SK-N-SH (cell line): ENCODE data around the gene RPS19. TPM values are rescaled to one million over a fixed set of nuclear protein-coding genes. Genes with fewer than 3 reads are reported as not detected.

Experiments
- CTCF ChIA-PET: fragments of 300-600, 350-600 bp; formaldehyde crosslinking; extraction: SDS; loops from one replicate; lab custom pipeline; 2021; lab: Yijun Ruan, JAX
- POLR2A ChIA-PET: fragments of 350-600 bp; sonication (Branson Sonifier 250); formaldehyde crosslinking; extraction: SDS; loops from one replicate; lab custom pipeline; 2020; ENCODE audit warnings: antibody characterized with exemption, inconsistent platforms; lab: Yijun Ruan, JAX
- DNase-seq: peaks from one replicate; pipeline ENCODE4 v3.0.0; 2012
- H2AFZ ChIP-seq: fragments of 200-600 bp; sonication (generic); 2 replicates; pipeline ENCODE4 v1.8.1; 2016; ENCODE audit warnings: antibody characterized with exemption, mild to moderate bottlenecking, low read depth
- H3F3A ChIP-seq: fragments of 200-600 bp; sonication (generic); replicated peaks from 2 replicates; pipeline ENCODE3; 2016; ENCODE audit warnings: antibody characterized with exemption, mild to moderate bottlenecking; ENCODE audit not compliant: insufficient read depth
- H3K27ac ChIP-seq, 2 experiments: fragments of 200-500 bp in 1 of 2; fragments of 200-600 bp in 1 of 2; sonication (Bioruptor generic) in 1 of 2; sonication (generic), shearing (Covaris generic) in 1 of 2; 2 replicates each; pipeline versions ENCODE4 v1.5.1 to v1.6.1; 2014 to 2016; ENCODE audit warnings: low read depth in 2 of 2, inconsistent platforms in 1 of 2, low read length in 1 of 2, mild to moderate bottlenecking in 1 of 2, mixed read lengths in 1 of 2
- H3K27me3 ChIP-seq: fragments of 200-600 bp; sonication (generic), shearing (Covaris generic); 2 replicates; pipeline ENCODE4 v1.6.1; 2016; ENCODE audit warnings: mixed run types; ENCODE audit not compliant: insufficient read depth
- H3K36me3 ChIP-seq, 2 experiments: fragments of 200-500 bp in 1 of 2; fragments of 200-600 bp in 1 of 2; sonication (Bioruptor generic) in 1 of 2; sonication (generic) in 1 of 2; replicated peaks in 1 of 2; 2 replicates each; pipeline versions ENCODE3 to v1.5.1; 2014 to 2016; ENCODE audit warnings: low read length in 1 of 2, mild to moderate bottlenecking in 1 of 2; ENCODE audit not compliant: insufficient read depth in 2 of 2, control insufficient read depth in 1 of 2
- H3K4me1 ChIP-seq, 2 experiments: fragments of 200-500 bp in 1 of 2; fragments of 200-600 bp in 1 of 2; sonication (Bioruptor generic) in 1 of 2; sonication (generic), shearing (Covaris generic) in 1 of 2; 2 replicates each; pipeline versions ENCODE4 v1.5.1 to v1.6.1; 2014 to 2016; ENCODE audit warnings: low read depth in 1 of 2, low read length in 1 of 2, mixed run types in 1 of 2; ENCODE audit not compliant: insufficient read depth in 2 of 2, control insufficient read depth in 1 of 2
- H3K4me2 ChIP-seq: fragments of 200-600 bp; sonication (generic), shearing (Covaris generic); 2 replicates; pipeline ENCODE4 v1.6.1; 2017; ENCODE audit warnings: mixed run types
- H3K4me3 ChIP-seq, 2 experiments: fragments of 200-500 bp in 1 of 2; fragments of 200-600 bp in 1 of 2; sonication (Bioruptor generic) in 1 of 2; sonication (generic), shearing (Covaris generic) in 1 of 2; 2 replicates each; pipeline versions ENCODE4 v1.5.1 to v1.8.1; 2014 to 2016; ENCODE audit warnings: low read depth in 2 of 2, inconsistent platforms in 1 of 2, low read length in 1 of 2, mild to moderate bottlenecking in 1 of 2, mixed read lengths in 1 of 2, moderate library complexity in 1 of 2
- H3K79me2 ChIP-seq: fragments of 200-600 bp; sonication (generic); 2 replicates; pipeline ENCODE4 v1.8.1; 2017; ENCODE audit warnings: mild to moderate bottlenecking; ENCODE audit not compliant: insufficient read depth
- H3K9ac ChIP-seq: fragments of 200-600 bp; sonication (generic); 2 replicates; pipeline ENCODE4 v1.6.1; 2017; ENCODE audit warnings: mixed run types
- H3K9me2 ChIP-seq: fragments of 200-600 bp; sonication (generic); 2 replicates; pipeline ENCODE4 v1.6.1; 2017; ENCODE audit warnings: mixed run types
- H3K9me3 ChIP-seq: fragments of 200-600 bp; sonication (generic); 2 replicates; pipeline ENCODE4 v1.6.1; 2017; ENCODE audit warnings: mixed run types, mild to moderate bottlenecking, moderate library complexity
- H4K20me1 ChIP-seq: fragments of 200-600 bp; sonication (generic); 2 replicates; pipeline ENCODE4 v1.6.1; 2017; ENCODE audit warnings: mild to moderate bottlenecking, mixed run types; ENCODE audit not compliant: insufficient read depth
- CHD2 ChIP-seq: fragments of 150-350 bp; IDR thresholded peaks from 2 replicates; pipeline ENCODE4 v1.6.1; 2018; ENCODE audit warnings: low read length; ENCODE audit not compliant: partially characterized antibody
- EZH2phosphoT487 ChIP-seq: fragments of 200-600 bp; sonication (generic); IDR thresholded peaks from 2 replicates; pipeline ENCODE4 v1.6.1; 2017; ENCODE audit warnings: low read depth, mixed run types, mild to moderate bottlenecking, antibody characterized with exemption, moderate library complexity, borderline replicate concordance
- FOSL2 ChIP-seq: IDR thresholded peaks from 2 replicates; pipeline ENCODE4 v1.4.0; 2012; ENCODE audit warnings: low read depth, mild to moderate bottlenecking, moderate library complexity, borderline replicate concordance
- FOXJ3 ChIP-seq: sonication (generic); formaldehyde crosslinking; IDR thresholded peaks from 2 replicates; pipeline ENCODE4 v1.5.1; 2020; ENCODE audit warnings: mild to moderate bottlenecking, missing genetic modification reagents
- FOXM1 ChIP-seq: IDR thresholded peaks from 2 replicates; pipeline ENCODE4 v1.4.0; 2012; ENCODE audit warnings: low read depth, mild to moderate bottlenecking
- GABPA ChIP-seq: IDR thresholded peaks from 2 replicates; pipeline ENCODE4 v1.4.0; 2012; ENCODE audit warnings: low read depth, mild to moderate bottlenecking
- MEF2A ChIP-seq: IDR thresholded peaks from 2 replicates; pipeline ENCODE4 v1.4.0; 2012; ENCODE audit warnings: low read depth, borderline replicate concordance
- NRF1 ChIP-seq: IDR thresholded peaks from 2 replicates; pipeline ENCODE4 v1.6.1; 2012; ENCODE audit warnings: low read depth, mild to moderate bottlenecking, low read length
- RFX5 ChIP-seq: IDR thresholded peaks from 2 replicates; pipeline ENCODE4 v1.6.1; 2012; ENCODE audit warnings: mild to moderate bottlenecking, improper control_type of control experiment, low read length
- RXRA ChIP-seq: IDR thresholded peaks from 2 replicates; pipeline ENCODE4 v1.4.0; 2012; ENCODE audit warnings: low read depth, mild to moderate bottlenecking, borderline replicate concordance
- TCF12 ChIP-seq: IDR thresholded peaks from 2 replicates; pipeline ENCODE4 v1.4.0; 2012
- TEAD4 ChIP-seq: IDR thresholded peaks from 2 replicates; pipeline ENCODE4 v1.4.0; 2012; ENCODE audit warnings: mild to moderate bottlenecking, borderline replicate concordance; ENCODE audit not compliant: insufficient read depth
- WGBS: methylation state at CpG from one replicate; pipeline ENCODE4 v1.1.6; 2017; ENCODE audit warnings: low lambda C conversion rate; 5-methylcytosine and 5-hydroxymethylcytosine counted together
- polyA plus RNA-seq, 3 experiments: library from polyadenylated mRNA; depleted of rRNA; stranded (reverse); fragments of >200 nt; gene quantifications; 2 replicates each; pipeline ENCODE4 v1.2.3, GENCODE V29; 2012
- TF ChIP-seq, protein P1 (sequence below): IDR thresholded peaks from 2 replicates; pipeline ENCODE4; 2012
- TF ChIP-seq, protein P2 (sequence below): IDR thresholded peaks from 2 replicates; pipeline ENCODE4 v1.4.0; 2012; ENCODE audit warnings: low read depth, borderline replicate concordance
- TF ChIP-seq, protein P3 (sequence below): IDR thresholded peaks from 2 replicates; pipeline ENCODE4 v1.4.0; 2012; ENCODE audit warnings: low read depth
- TF ChIP-seq, protein P4 (sequence below): IDR thresholded peaks from 2 replicates; pipeline ENCODE4 v1.4.0; 2012; ENCODE audit warnings: low read depth, borderline replicate concordance

RPS19 gene
- polyA plus RNA-seq, 1 of the 3 experiments (the other 2 are of a cell fraction): 2,819 TPM

DNA sequence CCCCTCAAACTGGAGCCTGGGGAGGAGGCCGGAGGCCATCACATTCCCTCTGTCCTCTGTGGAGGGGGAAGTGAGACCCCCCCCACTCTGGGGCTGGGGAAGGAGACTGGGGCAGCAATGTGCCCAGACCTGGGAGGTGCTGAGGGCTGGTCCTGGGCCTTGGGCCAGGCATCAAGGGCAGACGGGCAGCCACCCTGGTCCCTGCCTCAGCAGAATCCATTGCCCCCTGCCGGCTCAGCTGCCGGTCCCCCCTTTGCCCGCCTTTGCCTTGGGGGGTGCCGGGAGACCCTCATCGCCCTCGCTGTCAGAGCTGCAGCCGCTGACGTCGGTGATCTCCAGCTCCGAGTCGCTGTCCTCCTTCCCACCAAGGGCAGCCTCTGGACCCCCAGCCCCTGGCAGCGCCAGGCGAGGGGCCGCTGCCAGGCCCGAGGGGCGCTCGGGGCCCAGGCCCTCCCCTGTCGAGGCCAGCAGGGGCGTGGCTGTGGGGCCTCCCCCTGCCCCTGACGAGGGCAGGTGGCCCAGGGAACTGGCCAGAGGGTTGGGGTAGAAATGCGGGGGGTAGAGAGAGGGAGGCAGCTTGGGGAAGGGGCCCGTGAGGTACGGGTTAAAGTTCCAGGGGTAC lies 48.0 kb downstream of the RPS19 start:
- H4K20me1 ChIP-seq: 0 out of 2 replicates have a peak, but pooled peaks cover 5% of the 10 kb centered on the region
- peaks cover 0 to 13% of the 10 kb centered on the region in 2 experiments; a peak in 1 of 4 replicates for H3K4me1 ChIP-seq
- no peaks in the 10 kb centered on the region for H3K9me3 ChIP-seq
- no peaks in the 10 kb centered on the region for H3K9me2 ChIP-seq
- no peak overlapping the region for H3K4me2 ChIP-seq
- H3K9ac ChIP-seq: no peak overlapping the region
- peaks cover 12% of the 10 kb centered on the region for H3K27me3 ChIP-seq
- peaks cover 3% of the 10 kb centered on the region for H3F3A ChIP-seq
- TF ChIP-seq FOSL2 (no peak), MEF2A (no peak), TEAD4 (no peak), FOXJ3 (no peak), TCF12 (no peak)
- H3K36me3 ChIP-seq: peaks cover 3 to 34% of the 10 kb centered on the region in 2 experiments
- no peak overlapping the region for H2AFZ ChIP-seq
- CTCF ChIA-PET: interaction anchor here (0.8 to 2.0 kb wide), 3 partner anchors 26 to 43 kb away, joined by 3 to 10 read pairs (median 4); no protein-coding TSS in a partner anchor
- no peak for DNase-seq
- POLR2A ChIA-PET: no interaction called here
- H3K27ac ChIP-seq: no peak overlapping the region
- H3K79me2 ChIP-seq: no peaks in the 10 kb centered on the region
- H3K4me3 ChIP-seq: no peak overlapping the region
- 89% methylated on average over 23 of the region's 25 CpGs for WGBS

DNA sequence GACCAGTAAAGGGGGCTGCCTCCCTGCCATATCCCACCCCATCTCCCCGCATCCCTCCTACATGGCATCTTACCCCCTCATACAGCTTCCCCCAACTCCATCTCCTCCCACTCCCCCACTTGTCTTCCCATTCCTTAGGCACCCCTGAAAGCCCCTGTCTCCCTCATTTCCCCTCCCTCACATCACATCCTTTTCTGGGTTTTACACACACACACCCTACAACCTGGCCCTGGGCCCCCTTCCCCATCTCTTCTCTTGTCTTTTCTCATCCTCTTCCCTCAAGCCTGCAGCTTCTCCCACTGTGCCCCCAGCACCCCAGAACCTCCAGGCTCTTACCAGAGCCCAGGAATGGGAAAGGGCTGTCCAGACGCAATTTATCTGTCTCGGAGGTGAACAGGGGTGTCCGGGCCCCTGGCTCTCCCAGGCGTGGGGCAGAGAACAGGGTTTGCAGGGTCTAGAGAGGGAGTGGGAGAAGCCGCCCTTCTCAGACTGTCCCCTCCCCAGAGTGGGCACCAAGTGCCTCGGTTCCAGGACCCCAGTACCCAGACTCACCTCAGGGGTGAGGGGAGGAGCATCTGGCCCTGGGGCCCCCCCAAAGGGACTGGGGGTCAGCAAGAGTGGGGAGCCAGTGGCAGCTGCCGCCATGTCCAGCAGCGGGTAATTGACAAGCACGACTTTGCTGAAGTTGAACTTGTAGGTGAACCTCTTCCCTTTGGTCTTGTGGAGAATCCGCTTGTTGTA lies 48.8 kb downstream of the RPS19 start:
- WGBS: 92% methylated on average over 11 of the region's 11 CpGs
- Histone ChIP-seq H3K9ac (no peak overlapping the region), H2AFZ (no peak overlapping the region), H3K4me1 (peaks cover 0 to 13% of the 10 kb centered on the region in 2 experiments; a peak in 1 of 4 replicates), H3K4me3 (no peak overlapping the region), H3K79me2 (no peaks in the 10 kb centered on the region), H3K9me2 (no peaks in the 10 kb centered on the region), H3K9me3 (no peaks in the 10 kb centered on the region), H3K27ac (no peak overlapping the region), H3F3A (peaks cover 3% of the 10 kb centered on the region), H3K27me3 (peaks cover 20% of the 10 kb centered on the region)
- CTCF ChIA-PET: interaction anchor here (1.3 to 2.0 kb wide), 2 partner anchors 36 to 42 kb away, joined by 4 to 10 read pairs; no protein-coding TSS in a partner anchor
- no peak for DNase-seq
- POLR2A ChIA-PET: no interaction called here
- TF ChIP-seq, protein P1, sequence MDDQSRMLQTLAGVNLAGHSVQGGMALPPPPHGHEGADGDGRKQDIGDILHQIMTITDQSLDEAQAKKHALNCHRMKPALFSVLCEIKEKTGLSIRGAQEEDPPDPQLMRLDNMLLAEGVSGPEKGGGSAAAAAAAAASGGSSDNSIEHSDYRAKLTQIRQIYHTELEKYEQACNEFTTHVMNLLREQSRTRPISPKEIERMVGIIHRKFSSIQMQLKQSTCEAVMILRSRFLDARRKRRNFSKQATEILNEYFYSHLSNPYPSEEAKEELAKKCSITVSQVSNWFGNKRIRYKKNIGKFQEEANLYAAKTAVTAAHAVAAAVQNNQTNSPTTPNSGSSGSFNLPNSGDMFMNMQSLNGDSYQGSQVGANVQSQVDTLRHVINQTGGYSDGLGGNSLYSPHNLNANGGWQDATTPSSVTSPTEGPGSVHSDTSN: no peak
- TF ChIP-seq GABPA (no peak), RFX5 (no peak), FOXM1 (no peak), CHD2 (no peak), TEAD4 (no peak), NRF1 (no peak), MEF2A (no peak), TCF12 (no peak), FOSL2 (no peak), EZH2phosphoT487 (no peak), RXRA (no peak)
- TF ChIP-seq, protein P2, sequence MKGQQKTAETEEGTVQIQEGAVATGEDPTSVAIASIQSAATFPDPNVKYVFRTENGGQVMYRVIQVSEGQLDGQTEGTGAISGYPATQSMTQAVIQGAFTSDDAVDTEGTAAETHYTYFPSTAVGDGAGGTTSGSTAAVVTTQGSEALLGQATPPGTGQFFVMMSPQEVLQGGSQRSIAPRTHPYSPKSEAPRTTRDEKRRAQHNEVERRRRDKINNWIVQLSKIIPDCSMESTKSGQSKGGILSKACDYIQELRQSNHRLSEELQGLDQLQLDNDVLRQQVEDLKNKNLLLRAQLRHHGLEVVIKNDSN: no peak
- TF ChIP-seq, protein P3, sequence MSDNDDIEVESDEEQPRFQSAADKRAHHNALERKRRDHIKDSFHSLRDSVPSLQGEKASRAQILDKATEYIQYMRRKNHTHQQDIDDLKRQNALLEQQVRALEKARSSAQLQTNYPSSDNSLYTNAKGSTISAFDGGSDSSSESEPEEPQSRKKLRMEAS: no peak
- TF ChIP-seq, protein P4, sequence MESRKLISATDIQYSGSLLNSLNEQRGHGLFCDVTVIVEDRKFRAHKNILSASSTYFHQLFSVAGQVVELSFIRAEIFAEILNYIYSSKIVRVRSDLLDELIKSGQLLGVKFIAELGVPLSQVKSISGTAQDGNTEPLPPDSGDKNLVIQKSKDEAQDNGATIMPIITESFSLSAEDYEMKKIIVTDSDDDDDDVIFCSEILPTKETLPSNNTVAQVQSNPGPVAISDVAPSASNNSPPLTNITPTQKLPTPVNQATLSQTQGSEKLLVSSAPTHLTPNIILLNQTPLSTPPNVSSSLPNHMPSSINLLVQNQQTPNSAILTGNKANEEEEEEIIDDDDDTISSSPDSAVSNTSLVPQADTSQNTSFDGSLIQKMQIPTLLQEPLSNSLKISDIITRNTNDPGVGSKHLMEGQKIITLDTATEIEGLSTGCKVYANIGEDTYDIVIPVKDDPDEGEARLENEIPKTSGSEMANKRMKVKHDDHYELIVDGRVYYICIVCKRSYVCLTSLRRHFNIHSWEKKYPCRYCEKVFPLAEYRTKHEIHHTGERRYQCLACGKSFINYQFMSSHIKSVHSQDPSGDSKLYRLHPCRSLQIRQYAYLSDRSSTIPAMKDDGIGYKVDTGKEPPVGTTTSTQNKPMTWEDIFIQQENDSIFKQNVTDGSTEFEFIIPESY: no peak
- TF ChIP-seq, all 33 proteins: peak for 0
- Histone ChIP-seq H3K36me3 (peaks cover 0 to 26% of the 10 kb centered on the region in 2 experiments), H4K20me1 (0 out of 2 replicates have a peak, but pooled peaks cover 5% of the 10 kb centered on the region), H3K4me2 (no peak overlapping the region)
